Pons (tissue), 1 donor: ENCODE results near the gene PCDHGA1.
A peak's percentile ranks its signal among the peaks of the same experiment; 100 is the strongest.
"Not testable (repeated sequence)": the region's sequence is repeated elsewhere in the genome, so short reads cannot be mapped to it uniquely, and the experiment has no call there.

Experiments
- DNase-seq: peaks from one replicate; pipeline ENCODE4 v3.0.0-alpha.2; 2016; ENCODE audit warnings: low spot score

PCDHGA1 gene

DNA sequence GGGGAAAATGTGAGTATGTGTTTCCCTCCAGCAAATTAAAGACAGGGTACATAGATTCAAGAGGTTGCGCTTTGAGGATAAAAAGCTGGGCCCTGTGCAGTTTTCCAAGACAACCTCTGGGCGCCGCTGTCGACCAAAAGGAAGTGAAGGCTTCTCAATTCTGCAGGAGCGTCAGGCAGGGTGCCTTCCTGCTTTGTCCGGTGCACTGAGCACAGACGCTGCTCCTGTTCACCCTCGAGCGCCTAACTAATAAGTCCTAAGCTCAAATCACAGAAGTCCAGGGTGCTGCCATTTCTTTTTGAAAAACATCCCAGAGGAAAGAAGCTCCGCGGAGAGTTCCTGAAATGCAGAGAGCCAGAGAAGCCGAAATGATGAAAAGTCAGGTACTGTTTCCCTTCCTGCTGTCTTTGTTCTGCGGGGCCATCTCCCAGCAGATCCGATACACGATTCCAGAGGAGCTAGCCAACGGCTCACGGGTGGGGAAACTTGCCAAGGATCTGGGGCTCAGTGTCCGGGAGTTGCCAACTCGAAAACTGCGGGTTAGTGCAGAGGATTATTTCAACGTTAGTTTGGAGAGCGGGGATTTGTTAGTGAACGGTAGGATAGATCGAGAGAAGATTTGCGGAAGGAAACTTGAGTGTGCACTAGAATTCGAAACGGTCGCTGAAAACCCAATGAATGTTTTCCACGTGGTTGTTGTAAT, 19.8 kb downstream of the PCDHGA1 start, which contains the start of gene PCDHGB1:
TSS of gene PCDHGB1 (plus strand) at position 183 of the 703 bp plus-strand sequence. CDS start at position 345, 162 bp downstream.
- DNase-seq = peak; percentile 15

DNA sequence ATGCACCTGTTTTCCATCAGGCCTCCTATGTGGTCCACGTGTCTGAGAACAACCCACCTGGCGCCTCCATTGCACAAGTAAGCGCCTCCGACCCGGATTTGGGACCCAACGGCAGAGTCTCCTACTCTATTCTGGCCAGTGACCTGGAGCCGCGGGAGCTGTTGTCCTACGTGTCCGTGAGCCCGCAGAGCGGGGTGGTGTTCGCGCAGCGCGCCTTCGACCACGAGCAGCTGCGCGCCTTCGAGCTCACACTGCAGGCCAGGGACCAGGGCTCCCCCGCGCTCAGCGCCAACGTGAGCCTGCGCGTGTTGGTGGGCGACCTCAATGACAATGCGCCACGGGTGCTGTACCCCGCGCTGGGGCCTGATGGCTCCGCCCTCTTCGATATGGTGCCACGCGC, 21.3 kb downstream of the PCDHGA1 start:
- no peak for DNase-seq

DNA sequence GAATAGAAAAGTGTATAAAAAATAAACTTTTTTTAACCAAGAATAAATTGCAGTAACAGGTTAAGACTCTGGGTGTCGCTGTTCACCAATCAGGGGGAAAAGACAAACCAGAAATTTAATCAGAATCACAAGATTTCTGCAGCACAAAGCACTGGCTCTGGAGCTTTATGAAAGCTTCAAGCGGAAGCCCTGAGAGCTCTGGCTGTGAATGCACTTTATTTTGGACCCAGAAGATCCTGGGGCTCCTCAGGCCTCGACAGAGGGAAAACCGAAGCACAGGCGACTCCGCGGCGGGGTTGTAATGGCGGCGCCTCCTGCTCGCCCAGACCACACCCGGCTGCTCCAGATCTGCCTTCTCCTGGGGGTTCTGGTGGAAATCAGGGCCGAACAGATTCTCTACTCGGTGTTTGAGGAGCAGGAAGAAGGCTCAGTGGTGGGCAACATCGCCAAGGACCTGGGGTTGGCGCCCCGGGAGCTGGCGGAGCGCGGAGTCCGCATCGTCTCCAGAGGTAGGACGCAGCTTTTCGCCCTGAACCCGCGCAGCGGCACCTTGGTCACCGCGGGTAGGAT, 24.7 kb downstream of the PCDHGA1 start, which contains the start of gene PCDHGA4:
TSS of gene PCDHGA4 (plus strand) at position 122 of the 570 bp plus-strand sequence. CDS start at position 209, 87 bp downstream.
- no peak for DNase-seq

DNA sequence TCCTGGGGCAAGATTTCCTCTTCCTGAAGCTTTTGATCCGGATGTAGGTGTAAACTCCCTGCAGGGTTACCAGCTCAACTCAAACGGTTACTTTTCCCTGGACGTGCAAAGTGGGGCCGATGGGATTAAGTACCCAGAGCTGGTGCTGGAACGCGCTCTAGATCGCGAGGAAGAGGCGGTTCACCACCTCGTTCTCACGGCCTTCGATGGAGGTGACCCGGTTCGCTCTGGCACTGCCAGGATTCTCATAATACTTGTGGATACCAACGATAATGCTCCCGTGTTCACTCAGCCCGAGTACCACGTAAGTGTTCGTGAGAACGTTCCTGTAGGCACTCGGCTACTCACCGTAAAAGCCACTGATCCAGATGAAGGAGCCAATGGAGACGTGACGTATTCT, 25.3 kb downstream of the PCDHGA1 start:
- no peak for DNase-seq

DNA sequence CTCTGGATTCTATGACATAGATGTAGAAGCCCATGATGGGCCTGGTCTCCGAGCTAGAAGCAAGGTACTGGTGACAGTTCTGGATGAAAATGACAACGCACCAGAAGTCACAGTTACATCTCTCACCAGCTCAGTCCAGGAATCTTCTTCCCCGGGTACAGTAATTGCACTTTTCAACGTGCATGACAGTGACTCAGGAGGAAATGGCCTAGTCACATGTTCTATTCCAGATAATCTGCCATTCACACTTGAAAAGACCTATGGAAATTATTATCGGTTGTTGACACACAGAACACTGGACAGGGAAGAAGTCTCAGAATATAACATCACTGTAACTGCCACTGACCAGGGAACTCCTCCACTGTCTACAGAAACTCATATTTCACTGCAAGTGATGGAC, 25.8 kb downstream of the PCDHGA1 start:
- no peak for DNase-seq

DNA sequence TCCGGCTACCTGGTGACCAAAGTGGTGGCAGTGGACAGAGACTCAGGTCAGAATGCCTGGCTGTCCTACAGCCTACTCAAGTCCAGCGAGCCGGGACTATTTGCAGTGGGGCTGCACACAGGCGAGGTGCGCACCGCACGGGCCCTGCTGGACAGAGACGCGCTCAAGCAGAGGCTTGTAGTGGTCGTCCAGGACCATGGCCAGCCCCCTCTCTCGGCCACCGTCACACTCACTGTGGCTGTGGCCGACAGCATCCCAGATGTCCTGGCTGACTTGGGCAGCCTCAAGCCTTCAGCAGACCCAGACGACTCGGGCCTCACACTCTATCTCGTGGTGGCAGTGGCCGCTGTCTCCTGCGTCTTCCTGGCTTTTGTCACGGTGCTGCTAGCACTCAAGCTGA, 26.6 kb downstream of the PCDHGA1 start:
- no peak for DNase-seq

DNA sequence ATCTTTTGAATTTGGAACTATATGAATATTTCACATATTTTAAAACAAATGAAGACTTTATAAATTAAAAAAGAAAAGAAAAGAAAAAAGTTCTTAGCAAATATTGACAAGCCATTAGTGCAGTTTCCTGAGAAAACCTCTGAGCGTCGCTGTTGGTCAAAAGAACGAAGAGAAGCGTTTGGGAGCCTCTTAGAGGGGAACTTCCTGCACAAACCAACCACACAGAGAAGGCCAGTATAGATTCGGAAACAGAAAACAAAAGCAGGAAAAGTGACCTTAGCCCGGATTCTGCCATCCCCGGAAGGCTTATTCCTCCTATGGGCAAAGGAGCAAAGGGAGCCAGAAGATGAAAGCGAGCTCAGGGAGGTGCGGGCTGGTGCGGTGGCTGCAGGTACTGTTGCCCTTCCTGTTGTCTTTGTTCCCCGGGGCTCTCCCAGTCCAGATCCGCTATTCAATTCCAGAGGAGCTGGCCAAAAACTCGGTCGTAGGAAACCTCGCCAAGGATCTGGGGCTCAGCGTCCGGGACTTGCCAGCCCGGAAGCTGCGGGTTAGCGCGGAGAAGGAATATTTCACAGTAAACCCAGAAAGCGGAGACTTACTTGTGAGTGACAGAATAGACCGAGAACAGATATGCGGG, 29.6 kb downstream of the PCDHGA1 start, which contains the start of gene PCDHGB2:
TSS of gene PCDHGB2 (plus strand) at position 205 of the 637 bp plus-strand sequence. CDS start at position 347, 142 bp downstream.
- peak; percentile 30 for DNase-seq

DNA sequence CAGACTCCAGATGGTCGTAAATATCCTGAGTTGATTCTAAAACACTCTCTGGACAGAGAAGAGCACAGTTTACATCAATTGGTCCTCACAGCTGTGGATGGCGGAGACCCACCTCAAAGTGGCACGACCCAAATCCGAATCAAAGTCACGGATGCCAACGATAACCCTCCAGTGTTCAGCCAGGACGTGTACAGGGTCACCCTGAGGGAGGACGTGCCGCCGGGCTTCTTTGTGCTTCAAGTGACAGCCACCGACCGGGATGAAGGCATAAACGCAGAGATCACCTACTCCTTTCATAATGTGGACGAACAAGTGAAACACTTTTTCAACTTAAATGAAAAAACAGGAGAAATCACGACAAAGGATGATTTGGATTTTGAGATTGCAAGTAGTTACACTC, 30.4 kb downstream of the PCDHGA1 start:
- no peak for DNase-seq

DNA sequence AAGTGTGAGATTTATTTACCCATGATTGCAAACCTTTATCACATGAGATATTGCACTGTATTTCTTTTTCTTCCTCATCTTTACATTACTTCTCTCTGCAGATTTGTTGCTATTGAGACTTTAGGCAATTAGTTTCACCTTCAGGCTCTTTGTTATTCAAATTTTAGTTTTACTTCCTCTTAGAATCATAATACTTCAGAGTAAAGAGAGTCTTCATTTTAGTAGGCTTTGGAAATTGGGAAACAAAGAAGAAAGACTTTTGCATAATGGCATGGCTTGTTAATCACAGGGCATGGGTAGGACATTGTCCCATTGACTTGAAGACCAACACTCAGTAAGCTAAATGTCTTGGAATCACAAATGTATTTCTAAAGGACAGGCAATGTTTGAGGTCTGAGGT, 32.4 kb downstream of the PCDHGA1 start:
- no peak for DNase-seq

DNA sequence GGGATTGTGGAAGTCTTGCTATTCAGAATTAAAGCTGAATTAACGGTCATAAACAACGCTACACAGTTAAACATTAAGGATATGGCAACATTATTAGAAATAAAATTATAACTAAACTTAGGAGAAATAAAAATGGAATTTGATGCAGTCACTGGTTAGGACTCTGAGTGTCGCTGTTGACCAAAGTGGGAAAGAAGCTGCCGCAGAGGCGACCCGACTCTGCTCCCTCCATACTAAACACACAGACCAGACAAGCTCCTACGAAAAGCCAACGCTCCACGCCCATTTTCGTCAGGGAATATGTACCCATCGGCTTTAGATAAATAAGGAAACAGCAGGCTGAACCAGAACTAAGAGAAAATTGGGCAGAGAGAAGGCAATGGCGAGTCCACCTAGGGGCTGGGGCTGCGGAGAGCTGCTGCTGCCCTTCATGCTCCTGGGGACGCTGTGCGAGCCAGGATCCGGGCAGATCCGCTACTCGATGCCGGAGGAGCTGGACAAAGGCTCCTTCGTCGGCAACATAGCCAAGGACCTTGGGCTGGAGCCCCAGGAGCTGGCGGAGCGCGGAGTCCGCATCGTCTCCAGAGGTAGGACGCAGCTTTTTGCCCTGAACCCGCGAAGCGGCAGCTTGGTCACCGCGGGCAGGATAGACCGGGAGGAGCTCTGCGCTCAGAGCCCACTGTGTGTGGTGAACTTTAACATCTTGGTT, 33.8 kb downstream of the PCDHGA1 start, which contains the start of gene PCDHGA5:
TSS of gene PCDHGA5 (plus strand) at position 211 of the 709 bp plus-strand sequence. CDS start at position 380, 169 bp downstream.
- DNase-seq = no peak

DNA sequence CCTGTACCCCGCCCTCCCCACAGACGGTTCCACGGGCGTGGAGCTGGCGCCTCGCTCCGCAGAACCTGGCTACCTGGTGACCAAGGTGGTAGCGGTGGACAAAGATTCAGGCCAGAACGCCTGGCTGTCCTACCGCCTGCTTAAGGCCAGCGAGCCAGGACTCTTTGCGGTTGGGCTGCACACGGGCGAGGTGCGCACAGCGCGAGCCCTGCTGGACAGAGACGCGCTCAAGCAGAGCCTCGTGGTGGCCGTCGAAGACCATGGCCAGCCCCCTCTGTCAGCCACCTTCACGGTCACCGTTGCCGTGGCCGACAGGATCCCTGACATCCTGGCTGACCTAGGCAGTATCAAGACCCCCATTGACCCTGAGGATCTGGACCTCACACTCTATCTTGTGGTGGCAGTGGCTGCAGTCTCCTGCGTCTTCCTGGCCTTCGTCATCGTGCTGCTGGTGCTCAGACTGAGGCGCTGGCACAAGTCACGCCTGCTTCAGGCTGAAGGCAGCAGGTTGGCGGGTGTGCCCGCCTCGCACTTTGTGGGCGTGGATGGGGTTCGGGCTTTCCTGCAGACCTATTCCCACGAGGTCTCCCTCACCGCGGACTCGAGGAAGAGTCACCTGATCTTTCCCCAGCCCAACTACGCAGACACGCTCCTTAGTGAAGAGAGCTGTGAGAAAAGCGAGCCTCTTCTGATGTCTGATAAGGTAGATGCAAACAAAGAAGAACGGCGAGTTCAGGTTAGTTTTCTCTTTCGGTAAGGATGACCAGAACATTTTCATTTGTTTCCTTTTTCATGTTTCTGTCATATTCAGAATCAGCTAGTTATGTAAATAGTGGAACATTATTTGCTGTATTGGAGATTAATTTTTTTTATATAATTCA, 35.9 kb downstream of the PCDHGA1 start:
- no peak for DNase-seq

DNA sequence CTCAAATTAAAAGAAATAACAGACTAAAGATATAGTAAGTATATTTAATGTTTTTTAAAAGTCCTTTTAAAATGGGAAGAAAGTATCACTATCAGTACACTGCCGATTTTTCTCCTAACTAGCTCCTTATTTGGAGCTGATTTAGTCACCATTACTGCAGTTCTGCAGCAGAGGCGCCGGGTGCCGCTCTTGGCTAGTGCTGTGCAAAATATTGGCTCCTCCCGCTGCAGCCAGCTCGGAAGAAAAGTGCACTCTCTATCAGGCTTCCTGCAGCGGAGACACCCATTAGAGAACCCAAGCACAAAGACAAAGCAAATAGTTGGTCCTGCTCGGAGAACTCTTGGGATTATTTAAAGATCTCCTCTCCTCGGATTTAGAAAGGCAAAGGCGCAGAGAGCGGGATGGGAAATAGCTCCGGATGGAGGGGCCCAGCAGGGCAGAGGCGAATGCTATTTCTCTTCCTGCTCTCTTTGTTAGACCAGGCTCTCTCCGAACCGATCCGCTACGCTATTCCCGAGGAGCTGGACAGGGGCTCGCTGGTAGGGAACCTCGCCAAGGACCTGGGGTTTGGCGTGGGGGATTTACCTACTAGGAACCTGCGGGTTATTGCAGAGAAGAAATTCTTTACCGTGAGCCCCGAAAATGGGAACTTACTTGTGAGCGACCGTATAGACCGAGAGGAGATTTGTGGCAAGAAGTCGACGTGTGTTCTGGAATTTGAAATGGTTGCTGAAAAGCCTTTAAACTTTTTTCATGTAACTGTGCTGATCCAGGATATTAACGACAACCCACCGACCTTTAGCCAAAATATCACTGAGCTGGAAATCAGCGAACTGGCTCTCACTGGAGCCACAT, 39.9 kb downstream of the PCDHGA1 start, which contains the start of gene PCDHGB3:
TSS of gene PCDHGB3 (plus strand) at position 249 of the 855 bp plus-strand sequence. CDS start at position 402, 153 bp downstream.
- DNase-seq = no peak

DNA sequence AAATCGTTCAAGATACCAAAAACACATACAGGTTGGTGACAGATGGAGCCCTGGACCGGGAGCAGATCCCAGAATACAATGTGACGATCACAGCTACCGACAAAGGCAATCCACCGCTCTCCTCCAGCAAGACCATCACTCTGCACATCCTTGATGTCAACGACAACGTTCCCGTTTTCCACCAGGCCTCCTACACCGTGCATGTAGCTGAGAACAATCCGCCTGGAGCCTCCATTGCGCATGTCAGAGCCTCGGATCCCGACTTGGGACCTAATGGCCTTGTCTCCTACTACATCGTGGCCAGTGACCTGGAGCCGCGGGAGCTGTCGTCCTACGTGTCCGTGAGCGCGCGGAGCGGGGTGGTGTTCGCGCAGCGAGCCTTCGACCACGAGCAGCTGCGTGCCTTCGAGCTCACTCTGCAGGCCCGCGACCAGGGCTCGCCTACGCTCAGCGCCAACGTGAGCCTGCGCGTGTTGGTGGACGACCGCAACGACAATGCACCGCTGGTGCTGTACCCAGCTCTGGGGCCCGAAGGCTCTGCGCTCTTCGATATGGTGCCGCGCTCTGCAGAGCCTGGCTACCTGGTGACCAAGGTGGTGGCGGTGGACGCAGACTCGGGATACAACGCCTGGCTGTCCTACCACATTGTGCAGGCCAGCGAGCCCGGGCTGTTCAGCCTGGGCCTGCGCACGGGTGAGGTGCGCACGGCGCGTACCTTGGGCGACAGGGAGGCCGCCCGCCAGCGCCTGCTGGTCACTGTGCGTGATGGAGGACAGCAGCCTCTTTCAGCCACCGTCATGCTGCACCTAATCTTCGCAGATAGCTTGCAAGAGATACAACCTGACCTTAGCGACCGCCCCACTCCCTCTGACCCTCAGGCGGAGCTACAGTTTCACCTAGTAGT, 41.5 kb downstream of the PCDHGA1 start:
- DNase-seq = no peak

DNA sequence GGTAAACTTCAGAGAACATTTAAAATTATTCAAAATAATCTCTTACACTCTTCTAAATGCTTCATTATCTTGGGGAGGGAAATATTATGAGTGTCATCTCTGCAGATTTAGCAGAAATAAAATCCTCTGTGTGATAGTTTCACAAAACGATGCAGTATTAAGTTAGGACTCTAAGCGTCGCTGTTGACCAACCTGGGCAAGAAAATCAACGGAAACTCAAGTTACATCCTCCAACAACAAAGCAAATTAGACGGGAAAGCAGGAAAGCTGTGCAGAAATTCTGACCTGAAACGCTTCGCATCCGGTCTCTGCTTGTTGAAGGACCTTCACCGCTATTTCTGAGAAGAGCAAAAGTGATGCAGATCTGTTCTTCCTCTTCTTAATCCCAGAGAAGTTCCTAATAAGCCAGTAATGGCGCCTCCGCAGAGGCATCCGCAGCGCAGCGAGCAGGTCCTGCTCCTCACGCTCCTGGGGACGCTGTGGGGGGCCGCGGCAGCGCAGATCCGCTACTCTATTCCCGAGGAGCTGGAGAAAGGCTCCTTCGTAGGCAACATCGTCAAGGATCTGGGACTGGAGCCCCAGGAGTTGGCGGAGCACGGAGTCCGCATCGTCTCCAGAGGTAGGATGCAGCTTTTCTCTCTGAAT, 43.5 kb downstream of the PCDHGA1 start, which contains the start of gene PCDHGA6:
TSS of gene PCDHGA6 (plus strand) at position 219 of the 645 bp plus-strand sequence. CDS start at position 412, 193 bp downstream.
- no peak for DNase-seq

DNA sequence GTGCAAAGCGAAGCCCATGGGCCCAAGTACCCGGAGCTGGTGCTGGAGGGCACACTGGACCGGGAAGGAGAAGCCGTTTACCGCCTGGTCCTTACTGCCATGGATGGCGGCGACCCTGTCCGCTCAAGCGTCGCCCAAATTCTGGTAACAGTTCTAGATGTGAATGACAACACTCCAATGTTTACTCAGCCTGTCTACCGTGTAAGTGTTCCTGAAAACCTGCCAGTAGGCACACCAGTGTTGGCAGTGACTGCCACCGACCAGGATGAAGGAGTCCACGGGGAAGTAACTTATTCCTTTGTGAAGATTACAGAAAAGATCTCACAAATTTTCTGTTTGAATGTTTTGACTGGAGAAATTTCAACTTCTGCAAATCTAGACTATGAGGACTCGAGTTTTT, 44.3 kb downstream of the PCDHGA1 start:
- DNase-seq = no peak

DNA sequence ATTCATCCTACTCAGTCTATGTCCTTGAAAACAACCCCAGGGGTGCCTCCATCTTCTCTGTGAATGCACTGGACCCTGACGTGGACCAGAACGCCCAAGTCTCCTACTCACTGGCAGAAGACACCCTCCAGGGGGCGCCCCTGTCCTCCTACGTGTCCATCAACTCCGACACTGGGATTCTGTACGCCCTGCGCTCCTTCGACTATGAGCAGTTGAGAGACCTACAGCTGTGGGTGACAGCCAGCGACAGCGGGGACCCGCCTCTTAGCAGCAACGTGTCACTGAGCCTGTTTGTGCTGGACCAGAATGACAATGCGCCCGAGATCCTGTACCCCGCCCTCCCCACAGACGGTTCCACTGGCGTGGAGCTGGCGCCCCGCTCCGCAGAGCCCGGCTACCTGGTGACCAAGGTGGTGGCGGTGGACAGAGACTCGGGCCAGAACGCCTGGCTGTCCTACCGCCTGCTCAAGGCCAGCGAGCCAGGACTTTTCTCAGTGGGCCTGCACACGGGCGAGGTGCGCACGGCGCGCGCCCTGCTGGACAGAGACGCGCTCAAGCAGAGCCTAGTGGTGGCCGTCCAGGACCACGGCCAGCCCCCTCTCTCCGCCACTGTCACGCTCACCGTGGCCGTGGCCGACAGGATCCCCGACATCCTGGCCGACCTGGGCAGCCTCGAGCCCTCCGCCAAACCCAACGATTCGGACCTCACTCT, 45.3 kb downstream of the PCDHGA1 start:
- DNase-seq = not testable (repeated sequence)

DNA sequence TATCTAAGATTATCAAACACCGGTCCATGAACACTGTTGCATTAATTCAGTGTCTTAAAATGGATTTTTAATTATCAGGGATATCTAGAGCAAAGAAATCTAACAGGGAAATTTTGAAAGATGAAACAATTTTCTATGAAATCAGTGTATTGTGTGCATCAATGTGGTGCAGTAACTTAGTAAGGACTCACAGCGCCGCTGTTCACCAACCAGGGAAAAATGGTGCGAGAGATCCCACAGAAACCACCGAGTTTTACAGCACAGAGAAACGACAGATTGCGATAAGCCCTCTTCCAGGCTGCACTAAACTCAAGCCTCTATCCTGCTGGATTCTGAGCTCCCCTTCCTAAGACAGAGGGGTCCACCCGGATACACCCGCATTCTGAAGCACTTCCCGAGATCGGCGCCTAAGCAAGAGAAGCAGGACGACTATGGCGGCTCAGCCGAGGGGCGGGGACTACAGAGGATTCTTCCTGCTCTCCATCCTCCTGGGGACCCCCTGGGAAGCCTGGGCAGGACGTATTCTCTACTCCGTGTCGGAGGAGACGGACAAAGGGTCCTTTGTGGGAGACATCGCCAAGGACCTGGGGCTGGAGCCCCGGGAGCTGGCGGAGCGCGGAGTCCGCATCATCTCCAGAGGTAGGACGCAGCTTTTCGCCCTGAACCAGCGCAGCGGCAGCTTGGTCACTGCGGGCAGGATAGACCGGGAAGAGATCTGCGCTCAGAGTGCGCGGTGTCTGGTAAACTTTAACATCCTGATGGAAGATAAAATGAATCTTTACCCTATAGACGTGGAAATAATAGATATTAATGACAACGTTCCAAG, 52.4 kb downstream of the PCDHGA1 start, which contains the start of gene PCDHGA7:
TSS of gene PCDHGA7 (plus strand) at position 274 of the 826 bp plus-strand sequence. CDS start at position 432, 158 bp downstream.
- DNase-seq = no peak
